Cardiac fibroblast (primary cell): ENCODE results near the gene KIAA1217.

Source experiments
- DNase-seq, 2 donors: peaks; one replicate each; pipeline versions ENCODE4 v3.0.0 to v3.0.0-alpha.2; 2010; ENCODE audit warnings: low read depth in 2 of 2
- H3K4me3 ChIP-seq, 2 donors: replicated peaks in 1 of 2; 1 replicate in 1 of 2; 2 replicates in 1 of 2; pipeline ENCODE4 v1.5.1; 2011; ENCODE audit warnings: low read depth in 2 of 2, low read length in 2 of 2, mild to moderate bottlenecking in 2 of 2, moderate library complexity in 1 of 2
- TF ChIP-seq, protein P1 (sequence below): IDR thresholded peaks from one replicate; pipeline ENCODE4 v1.5.1; 2011; ENCODE audit warnings: low read depth, mild to moderate bottlenecking, low read length, inconsistent platforms

Gene KIAA1217

GRCh38 chr10:24533981-24534380, 325.0 kb downstream of the KIAA1217 start:
- TF ChIP-seq, protein P1, sequence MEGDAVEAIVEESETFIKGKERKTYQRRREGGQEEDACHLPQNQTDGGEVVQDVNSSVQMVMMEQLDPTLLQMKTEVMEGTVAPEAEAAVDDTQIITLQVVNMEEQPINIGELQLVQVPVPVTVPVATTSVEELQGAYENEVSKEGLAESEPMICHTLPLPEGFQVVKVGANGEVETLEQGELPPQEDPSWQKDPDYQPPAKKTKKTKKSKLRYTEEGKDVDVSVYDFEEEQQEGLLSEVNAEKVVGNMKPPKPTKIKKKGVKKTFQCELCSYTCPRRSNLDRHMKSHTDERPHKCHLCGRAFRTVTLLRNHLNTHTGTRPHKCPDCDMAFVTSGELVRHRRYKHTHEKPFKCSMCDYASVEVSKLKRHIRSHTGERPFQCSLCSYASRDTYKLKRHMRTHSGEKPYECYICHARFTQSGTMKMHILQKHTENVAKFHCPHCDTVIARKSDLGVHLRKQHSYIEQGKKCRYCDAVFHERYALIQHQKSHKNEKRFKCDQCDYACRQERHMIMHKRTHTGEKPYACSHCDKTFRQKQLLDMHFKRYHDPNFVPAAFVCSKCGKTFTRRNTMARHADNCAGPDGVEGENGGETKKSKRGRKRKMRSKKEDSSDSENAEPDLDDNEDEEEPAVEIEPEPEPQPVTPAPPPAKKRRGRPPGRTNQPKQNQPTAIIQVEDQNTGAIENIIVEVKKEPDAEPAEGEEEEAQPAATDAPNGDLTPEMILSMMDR: no peak
- no peak for DNase-seq
- no peak overlapping the region for H3K4me3 ChIP-seq

- DNase-seq: no peak
- no peak overlapping the region for H3K4me3 ChIP-seq
- TF ChIP-seq, protein P1: no peak
Observed at GRCh38 chr10:24536636-24537035, 327.7 kb downstream of the KIAA1217 start.

DNA sequence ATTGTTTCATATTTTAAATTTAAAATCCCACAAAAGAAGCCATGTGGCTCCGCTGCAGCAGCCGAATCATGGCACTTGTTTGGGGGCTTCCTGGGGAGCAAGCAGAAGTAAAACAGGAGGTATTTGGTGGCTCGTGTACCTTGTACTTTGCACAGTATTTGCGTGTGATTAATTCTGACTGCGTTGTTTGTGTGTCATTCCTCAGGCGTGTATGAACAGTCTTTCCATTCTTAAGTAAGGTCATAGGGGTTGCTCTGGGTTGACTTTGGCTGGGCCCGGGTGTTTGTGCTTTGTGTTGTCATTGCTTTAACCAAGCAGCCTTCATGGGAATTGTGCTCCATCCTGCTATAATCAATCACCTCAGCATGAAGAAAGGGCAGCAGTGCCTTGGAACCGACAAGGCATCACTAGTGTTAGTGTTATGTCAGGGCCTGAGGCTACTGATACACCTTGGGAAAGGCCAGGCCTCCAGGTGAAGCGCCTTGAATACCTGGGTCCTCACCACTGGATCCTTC, 332.4 kb downstream of the KIAA1217 start:
- no peak for DNase-seq
- TF ChIP-seq, protein P1: no peak
- H3K4me3 ChIP-seq: no peak overlapping the region

DNA sequence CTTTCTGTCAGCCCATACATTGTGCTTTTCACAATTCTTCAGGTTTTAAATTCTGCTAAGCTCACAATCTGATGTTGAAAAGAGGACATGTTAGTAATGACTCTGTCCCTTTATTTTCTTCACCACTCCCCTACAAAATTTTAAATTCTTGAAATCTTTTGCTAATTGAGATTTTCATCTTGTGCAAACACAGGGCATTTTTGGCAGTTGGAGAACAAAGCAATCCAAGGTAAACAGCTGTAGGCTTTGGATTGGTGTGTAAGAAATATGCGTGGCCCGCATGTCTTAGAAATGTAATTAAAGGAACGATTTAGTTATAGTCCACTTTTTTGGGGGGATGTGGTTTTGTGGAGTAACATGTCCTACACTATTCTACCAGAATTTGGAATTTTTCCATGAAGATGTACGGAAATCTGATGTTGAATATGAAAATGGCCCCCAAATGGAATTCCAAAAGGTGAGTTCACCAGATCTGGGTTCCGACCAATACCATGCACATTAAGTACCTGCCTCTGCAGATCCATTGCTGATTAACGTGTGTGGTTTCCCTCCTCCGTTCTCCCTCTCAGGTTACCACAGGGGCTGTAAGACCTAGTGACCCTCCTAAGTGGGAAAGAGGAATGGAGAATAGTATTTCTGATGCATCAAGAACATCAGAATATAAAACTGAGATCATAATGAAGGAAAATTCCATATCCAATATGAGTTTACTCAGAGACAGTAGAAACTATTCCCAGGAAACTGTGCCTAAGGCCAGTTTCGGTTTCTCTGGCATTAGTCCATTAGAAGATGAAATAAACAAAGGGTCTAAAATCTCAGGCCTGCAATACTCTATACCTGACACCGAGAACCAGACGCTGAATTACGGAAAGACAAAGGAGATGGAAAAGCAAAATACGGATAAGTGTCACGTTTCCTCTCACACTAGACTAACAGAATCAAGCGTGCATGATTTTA, 333.7 kb downstream of the KIAA1217 start:
- TF ChIP-seq, protein P1: no peak
- no peak for DNase-seq
- H3K4me3 ChIP-seq: no peak overlapping the region

DNA sequence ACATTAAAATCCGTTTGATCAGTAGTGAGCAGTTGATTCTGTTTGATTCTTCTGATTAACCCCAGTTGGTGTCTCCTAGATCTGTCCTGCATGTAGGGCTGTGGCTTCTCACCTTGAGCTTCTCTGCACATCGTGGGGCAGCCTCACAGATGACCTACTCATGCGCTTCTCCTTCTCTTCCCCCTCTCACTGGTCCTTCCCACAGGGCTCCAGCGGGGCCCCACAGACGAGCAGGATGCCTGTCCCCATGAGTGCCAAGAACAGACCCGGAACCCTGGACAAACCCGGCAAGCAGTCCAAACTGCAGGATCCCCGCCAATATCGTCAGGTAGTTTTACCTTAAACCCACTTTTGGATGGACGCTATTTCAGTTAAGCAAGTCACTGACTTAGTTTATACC, 335.8 kb downstream of the KIAA1217 start:
- DNase-seq: no peak

DNA sequence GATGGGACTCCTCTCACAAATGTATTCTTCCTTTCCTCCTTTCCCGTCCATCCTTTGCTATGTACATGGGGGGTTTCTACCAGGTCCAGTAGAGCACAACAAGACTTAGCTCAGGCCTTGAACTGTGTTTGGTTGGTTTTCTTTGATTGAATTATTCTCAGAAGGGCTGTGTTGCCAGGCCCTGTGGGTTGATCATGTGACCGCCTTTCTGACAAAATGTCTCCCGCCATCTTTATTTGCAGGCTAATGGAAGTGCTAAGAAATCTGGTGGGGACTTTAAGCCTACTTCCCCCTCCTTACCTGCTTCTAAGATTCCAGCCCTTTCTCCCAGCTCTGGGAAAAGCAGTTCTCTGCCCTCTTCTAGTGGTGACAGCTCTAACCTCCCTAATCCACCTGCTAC, 336.6 kb downstream of the KIAA1217 start:
- TF ChIP-seq, protein P1: no peak
- no peak overlapping the region for H3K4me3 ChIP-seq
- DNase-seq: no peak

More for the DNA sequence above, 335.8 kb downstream of the KIAA1217 start:
- TF ChIP-seq, protein P1: no peak
- no peak overlapping the region for H3K4me3 ChIP-seq
